B cell (primary cell): ENCODE results near the gene PCDHGA5. TPM values are rescaled to one million over a fixed set of nuclear protein-coding genes. Genes with fewer than 3 reads are reported as not detected.

Source experiments
- ATAC-seq: fragments of 200-7000 bp; cut with Tn5 transposase; one replicate; pipeline ENCODE4 v1.10.0; 2021; ENCODE audit warnings: low read depth, mild to moderate bottlenecking, moderate number of reproducible peaks, moderate library complexity
- CTCF ChIA-PET: fragments of 350-600 bp; sonication (Branson Sonifier 250); formaldehyde crosslinking; loops from one replicate; lab custom pipeline; 2021; ENCODE audit warnings: antibody characterized with exemption, inconsistent platforms; lab: Charles Lee
- POLR2A ChIA-PET: fragments of 350-600 bp; sonication (Branson Sonifier 250); formaldehyde crosslinking; loops from one replicate; lab custom pipeline; 2021; ENCODE audit warnings: antibody characterized with exemption; lab: Charles Lee
- DNase-seq: peaks from one replicate; pipeline ENCODE4 v3.0.0; 2013
- H2AFZ ChIP-seq: 2 replicates; pipeline ENCODE4 v1.6.1; 2012; ENCODE audit warnings: mild to moderate bottlenecking, low read depth, low read length; ENCODE audit not compliant: insufficient read depth, poor library complexity, severe bottlenecking
- H3K27ac ChIP-seq, 2 donors: 1 replicate in 1 of 2; 2 replicates in 1 of 2; pipeline ENCODE4 v1.5.1; 2012 to 2013; ENCODE audit warnings: low read length in 2 of 2, mild to moderate bottlenecking in 2 of 2, moderate library complexity in 1 of 2
- H3K27me3 ChIP-seq, 4 experiments: fragments of 200-600 bp in 1 of 4; sonication (generic) in 1 of 4; replicated peaks in 1 of 4; 1 replicate in 2 of 4; 2 replicates in 2 of 4; pipeline versions ENCODE4 v1.6.1 to v1.7.0; 2013 to 2016; ENCODE audit warnings: low read length in 3 of 4, mild to moderate bottlenecking in 2 of 4, mixed read lengths in 1 of 4, moderate library complexity in 1 of 4; ENCODE audit not compliant: insufficient read depth in 4 of 4, control insufficient read depth in 3 of 4; ENCODE audit errors: control extremely low read depth in 1 of 4
- H3K36me3 ChIP-seq, 2 experiments: replicated peaks in 1 of 2; 1 replicate in 1 of 2; 2 replicates in 1 of 2; pipeline versions ENCODE4 v1.6.1 to v1.7.1; 2013; ENCODE audit warnings: low read length in 1 of 2; ENCODE audit not compliant: insufficient read depth in 2 of 2, control insufficient read depth in 1 of 2; ENCODE audit errors: control extremely low read depth in 1 of 2, extremely low read depth in 1 of 2
- H3K4me1 ChIP-seq, 2 donors: fragments of 200-600 bp in 1 of 2; sonication (generic) in 1 of 2; 1 replicate in 1 of 2; 2 replicates in 1 of 2; pipeline versions ENCODE4 v1.5.1 to v1.6.1; 2013 to 2017; ENCODE audit warnings: low read length in 2 of 2; ENCODE audit not compliant: control insufficient read depth in 2 of 2, insufficient read depth in 2 of 2
- H3K4me2 ChIP-seq: replicated peaks from 2 replicates; pipeline ENCODE3; 2012; ENCODE audit warnings: mild to moderate bottlenecking, low read depth, low read length; ENCODE audit not compliant: poor library complexity, severe bottlenecking
- H3K4me3 ChIP-seq, 5 experiments: fragments of 200-600 bp in 1 of 5; sonication (generic) in 1 of 5; 1 replicate in 3 of 5; 2 replicates in 2 of 5; pipeline versions ENCODE4 v1.5.1 to v1.7.0; 2011 to 2016; ENCODE audit warnings: low read length in 4 of 5, mild to moderate bottlenecking in 4 of 5, low read depth in 2 of 5, control low read depth in 1 of 5, moderate library complexity in 1 of 5; ENCODE audit not compliant: insufficient read depth in 1 of 5; ENCODE audit errors: control extremely low read depth in 1 of 5, extremely low read depth in 1 of 5
- H3K79me2 ChIP-seq: fragments of 200-600 bp; sonication (generic); one replicate; pipeline ENCODE4 v1.6.0; 2016; ENCODE audit warnings: low read length; ENCODE audit not compliant: control insufficient read depth, insufficient read depth
- H3K9ac ChIP-seq: fragments of 200-600 bp; sonication (generic); 2 replicates; pipeline ENCODE4 v1.6.1; 2017; ENCODE audit warnings: mild to moderate bottlenecking, low read length, moderate library complexity
- H3K9me3 ChIP-seq, 3 donors: one replicate each; pipeline versions ENCODE4 v1.6.1 to v1.7.1; 2013; ENCODE audit warnings: low read length in 2 of 3; ENCODE audit not compliant: control insufficient read depth in 2 of 3, insufficient read depth in 1 of 3; ENCODE audit errors: control extremely low read depth in 1 of 3
- H4K20me1 ChIP-seq: 2 replicates; pipeline ENCODE4 v1.6.0; 2012; ENCODE audit warnings: mild to moderate bottlenecking, low read length; ENCODE audit not compliant: insufficient read depth, control insufficient read depth, poor library complexity, severe bottlenecking
- H3K27ac Mint-ChIP-seq: one replicate; pipeline ENCODE4 v1.8.0; 2021; ENCODE audit warnings: mixed read lengths
- H3K27me3 Mint-ChIP-seq: one replicate; pipeline ENCODE4 v1.8.0; 2021; ENCODE audit warnings: mixed read lengths
- H3K4me1 Mint-ChIP-seq: one replicate; pipeline ENCODE4 v1.8.0; 2021; ENCODE audit warnings: mixed read lengths
- H3K4me3 Mint-ChIP-seq: one replicate; pipeline ENCODE4 v1.8.0; 2021; ENCODE audit warnings: mixed read lengths
- H3K9me3 Mint-ChIP-seq: one replicate; pipeline ENCODE4 v1.8.0; 2022; ENCODE audit warnings: mixed read lengths; ENCODE audit not compliant: insufficient read depth
- CTCF ChIP-seq: fragments of 200-600 bp; IDR thresholded peaks from one replicate; pipeline ENCODE4 v1.8.0; 2022; ENCODE audit warnings: antibody characterized with exemption, mild to moderate bottlenecking
- EZH2 ChIP-seq: IDR thresholded peaks from 2 replicates; pipeline ENCODE4 v1.6.1; 2012; ENCODE audit warnings: borderline replicate concordance, low read depth, mild to moderate bottlenecking, moderate library complexity, low read length; ENCODE audit not compliant: insufficient read depth, poor library complexity, severe bottlenecking
- WGBS: methylation state at CpG from one replicate; pipeline ENCODE4 v1.1.5; 2013; ENCODE audit warnings: missing lambda C conversion rate; ENCODE audit not compliant: insufficient coverage; 5-methylcytosine and 5-hydroxymethylcytosine counted together
- intact Hi-C: fragments of 100-400 bp; cut with micrococcal nuclease; formaldehyde crosslinking; loops from one replicate; pipeline ENCODE4 v1.10.0; 2022
- polyA plus RNA-seq: library from polyadenylated mRNA; depleted of rRNA; stranded (reverse); fragments of >200 nt; gene quantifications from 2 replicates; pipeline ENCODE4 v1.2.3, GENCODE V29; 2012
- total RNA-seq, 2 donors: library from RNA; stranded (reverse); fragments of 120-200 nt in 1 of 2; gene quantifications; 1 replicate in 1 of 2; 2 replicates in 1 of 2; pipeline versions ENCODE4 v1.2.3 to v1.2.4, GENCODE V29; 2013 to 2022

Gene PCDHGA5
- total and polyA plus RNA-seq, 2 donors (not counting 1 experiment from before 2014, with no cell fraction given) = 0.21 to 1.7 TPM

- DNase-seq (no peak), ATAC-seq (no peak)
- Mint-ChIP-seq H3K4me3 (no peak overlapping the region), H3K4me1 (peaks cover 16% of the 10 kb centered on the region), H3K27ac (no peak overlapping the region), H3K27me3 (peaks cover 63% of the 10 kb centered on the region), H3K9me3 (peaks cover 8% of the 10 kb centered on the region)
- H3K36me3 ChIP-seq = no peaks in the 10 kb centered on the region
- 95% methylated on average over 2 of the region's 3 CpGs for WGBS
- no peaks in the 10 kb centered on the region for H4K20me1 ChIP-seq
- H3K4me3 ChIP-seq = no peak overlapping the region
- H3K9me3 ChIP-seq = peaks cover 0 to 54% (median 20%) of the 10 kb centered on the region in 3 donors
- H2AFZ ChIP-seq = no peak overlapping the region
- intact Hi-C loops = loop anchor here (10.0 kb wide), 1 partner anchor 87 kb away; the partner anchor contains the start of gene TAF7
- H3K4me1 ChIP-seq = peaks cover 11 to 15% of the 10 kb centered on the region in 2 donors
- ChIA-PET CTCF (interaction anchor here (1.1 to 6.3 kb wide), 5 partner anchors 19 to 152 kb away, joined by 3 to 56 read pairs (median 24); partner anchors contain the start of gene PCDHGA12), POLR2A (interaction anchor here (1.0 kb wide), 1 partner anchor 152 kb away, joined by 3 read pairs; no protein-coding TSS in a partner anchor)
- TF ChIP-seq CTCF (no peak), EZH2 (no peak)
- no peak overlapping the region for H3K27ac ChIP-seq
- H3K4me2 ChIP-seq = no peak overlapping the region
- no peak overlapping the region for H3K9ac ChIP-seq
- H3K79me2 ChIP-seq = no peaks in the 10 kb centered on the region
- peaks cover 0 to 70% (median 56%) of the 10 kb centered on the region in 4 experiments for H3K27me3 ChIP-seq
These were observed 47.6 kb downstream of the PCDHGA5 start for GRCh38 chr5:141411575-141411974.

- no peak within 1 kb of the TSS for H3K27ac ChIP-seq
- intact Hi-C loops = loop anchor here (1.0 to 10.0 kb wide), 4 partner anchors 88 to 151 kb away; partner anchors contain the start of gene TAF7
- H3K27me3 Mint-ChIP-seq = peaks cover 59% of the 10 kb centered on the region
- 16% methylated on average over 22 of the region's 31 CpGs for WGBS
- DNase-seq (peak; percentile 65), ATAC-seq (peak; percentile 68)
- ChIA-PET CTCF (interaction anchor here (0.7 to 6.3 kb wide), 23 partner anchors 9 to 224 kb away, joined by 3 to 56 read pairs (median 4); partner anchors contain the start of genes PCDHGA11, PCDHGA12, PCDHGA9 and PCDHGB3), POLR2A (no interaction called here)
- peaks cover 0 to 69% (median 55%) of the 10 kb centered on the region in 4 experiments for H3K27me3 ChIP-seq
- no peaks in the 10 kb centered on the region for H3K36me3 ChIP-seq
- H3K9ac ChIP-seq = peak within 1 kb of the TSS; percentile 63
- H3K27ac Mint-ChIP-seq = peak within 1 kb of the TSS; percentile 17
- no peaks in the 10 kb centered on the region for H4K20me1 ChIP-seq
- peaks cover 18% of the 10 kb centered on the region for H3K4me1 Mint-ChIP-seq
- H3K4me2 ChIP-seq = peak within 1 kb of the TSS; percentile 74
- H3K4me1 ChIP-seq = peaks cover 11 to 15% of the 10 kb centered on the region in 2 donors
- H3K9me3 ChIP-seq = peaks cover 0 to 57% (median 19%) of the 10 kb centered on the region in 3 donors
- H3K79me2 ChIP-seq = no peaks in the 10 kb centered on the region
- H3K4me3 ChIP-seq = peak within 1 kb of the TSS; percentile 5 to 63 (median 45)
- peaks cover 8% of the 10 kb centered on the region for H3K9me3 Mint-ChIP-seq
- H3K4me3 Mint-ChIP-seq = peak within 1 kb of the TSS; percentile 87
- peak within 1 kb of the TSS; percentile 77 for H2AFZ ChIP-seq
- TF ChIP-seq EZH2 = no peak
- TF ChIP-seq CTCF = peak; percentile 82
These were observed 49.0 kb downstream of the PCDHGA5 start, which contains the start of gene PCDHGA10 for GRCh38 chr5:141412854-141413539. TSS of gene PCDHGA10 (plus strand) at chr5:141412987. CDS start at chr5:141413176, 189 bp downstream.
